Smooth muscle cell (in vitro differentiated cells): ENCODE data around the gene EVA1A. TPM values are rescaled to one million over a fixed set of nuclear protein-coding genes. Genes with fewer than 3 reads are reported as not detected.
A peak's percentile ranks its signal among the peaks of the same experiment; 100 is the strongest.

Source experiments
- DNase-seq: peaks from one replicate; lab custom pipeline; 2025; ENCODE audit not compliant: unreplicated experiment; lab: John Stamatoyannopoulos, UW
- H2AFZ ChIP-seq: fragments of 200-600 bp; sonication (generic); 2 replicates; pipeline ENCODE4 v1.6.0; 2016; ENCODE audit warnings: antibody characterized with exemption, low read depth, mild to moderate bottlenecking
- H3F3A ChIP-seq: fragments of 200-600 bp; sonication (generic); 2 replicates; pipeline ENCODE4 v1.6.0; 2017; ENCODE audit warnings: antibody characterized with exemption, low read depth
- H3K27ac ChIP-seq: fragments of 200-600 bp; sonication (generic); 2 replicates; pipeline ENCODE4 v1.5.1; 2016; ENCODE audit warnings: low read depth, mild to moderate bottlenecking
- H3K27me3 ChIP-seq: fragments of 200-600 bp; sonication (generic); 2 replicates; pipeline ENCODE4 v1.6.1; 2016; ENCODE audit warnings: low read depth, mild to moderate bottlenecking
- H3K36me3 ChIP-seq: fragments of 200-600 bp; sonication (generic); 2 replicates; pipeline ENCODE4 v1.5.1; 2016; ENCODE audit warnings: low read depth
- H3K4me1 ChIP-seq: fragments of 200-600 bp; sonication (generic); 2 replicates; pipeline ENCODE4 v1.5.1; 2016; ENCODE audit warnings: low read depth
- H3K4me2 ChIP-seq: fragments of 200-600 bp; sonication (generic); 2 replicates; pipeline ENCODE4 v1.6.0; 2016; ENCODE audit warnings: mild to moderate bottlenecking
- H3K4me3 ChIP-seq: fragments of 200-600 bp; sonication (generic); 2 replicates; pipeline ENCODE4 v1.5.1; 2016; ENCODE audit warnings: mild to moderate bottlenecking
- H3K79me2 ChIP-seq: fragments of 200-600 bp; sonication (generic); 2 replicates; pipeline ENCODE4 v1.6.0; 2016; ENCODE audit warnings: low read depth, mild to moderate bottlenecking
- H3K9ac ChIP-seq: fragments of 200-600 bp; sonication (generic); 2 replicates; pipeline ENCODE4 v1.6.0; 2016; ENCODE audit warnings: low read depth
- H3K9me3 ChIP-seq: fragments of 200-600 bp; sonication (generic); replicated peaks from 2 replicates; pipeline ENCODE4 v1.5.1; 2016; ENCODE audit warnings: low read depth
- H4K20me1 ChIP-seq: fragments of 200-600 bp; sonication (generic); 2 replicates; pipeline ENCODE4 v1.6.0; 2016; ENCODE audit warnings: low read depth
- WGBS: methylation state at CpG from one replicate; pipeline ENCODE4 v1.1.7; 2016; ENCODE audit warnings: low lambda C conversion rate; 5-methylcytosine and 5-hydroxymethylcytosine counted together
- polyA plus RNA-seq: library from polyadenylated mRNA; unstranded; fragments of >200 nt; fragmentation: Nextera tagmentation; extraction: Ambion mirVana; gene quantifications from 2 replicates; pipeline ENCODE4 v1.2.1, GENCODE V29; 2016
- total RNA-seq: library from RNA; depleted of rRNA; stranded (reverse); fragments of >200 nt; gene quantifications from 2 replicates; pipeline ENCODE4 v1.2.3, GENCODE V29; 2014
- TF ChIP-seq, protein P1 (sequence below): fragments of 200-600 bp; sonication (generic); IDR thresholded peaks from 2 replicates; pipeline ENCODE4 v1.5.1; 2017; ENCODE audit warnings: borderline replicate concordance, mild to moderate bottlenecking, antibody characterized with exemption; ENCODE audit not compliant: insufficient read depth, poor library complexity, severe bottlenecking

Gene EVA1A
- total and polyA plus RNA-seq, 2 experiments from 2014 or later, result 84.1 to 89.2 TPM

DNA sequence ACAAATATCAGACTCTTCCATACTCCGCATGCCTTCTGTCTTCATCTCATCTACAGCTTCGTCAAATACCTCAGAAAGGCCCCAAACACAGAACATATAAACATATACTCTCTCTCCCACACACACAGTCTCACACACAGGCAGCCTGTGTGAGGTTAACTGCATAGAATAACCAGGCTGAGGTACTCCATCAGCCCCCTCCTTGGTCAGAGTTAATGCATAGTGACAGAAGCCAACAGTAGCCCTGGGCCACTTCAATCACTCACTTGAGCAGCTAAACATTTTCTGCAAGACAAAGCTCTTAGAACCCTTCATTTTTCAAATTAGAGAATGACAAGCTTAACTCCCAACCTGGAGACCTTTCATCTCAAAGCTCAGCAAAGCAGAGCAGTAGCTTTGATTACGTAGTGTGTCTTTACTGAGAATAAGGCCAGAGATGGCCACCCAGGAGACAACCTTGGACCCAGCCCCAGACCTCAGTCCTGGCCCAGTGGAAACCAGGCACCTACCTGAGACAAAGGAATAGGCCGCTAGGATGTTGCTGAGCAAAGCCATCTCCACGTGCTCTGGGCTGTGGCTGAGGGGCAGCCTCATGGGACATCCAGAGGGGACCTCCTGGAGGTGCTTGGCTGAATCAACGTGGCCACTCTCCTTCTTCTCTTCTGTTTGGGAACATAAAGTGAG, 43.0 kb downstream of the EVA1A start:
- Histone ChIP-seq H3K36me3 (peaks cover 4% of the 10 kb centered on the region), H3F3A (no peaks in the 10 kb centered on the region), H3K27me3 (no peaks in the 10 kb centered on the region), H3K4me2 (no peak overlapping the region), H3K79me2 (peaks cover 3% of the 10 kb centered on the region), H2AFZ (no peak overlapping the region), H3K27ac (peak overlapping the region; percentile 36), H3K9me3 (peaks cover 4% of the 10 kb centered on the region), H4K20me1 (peaks cover 15% of the 10 kb centered on the region), H3K4me3 (no peak overlapping the region), H3K4me1 (no peaks in the 10 kb centered on the region), H3K9ac (no peak overlapping the region)
- no peak for DNase-seq
- TF ChIP-seq, protein P1, sequence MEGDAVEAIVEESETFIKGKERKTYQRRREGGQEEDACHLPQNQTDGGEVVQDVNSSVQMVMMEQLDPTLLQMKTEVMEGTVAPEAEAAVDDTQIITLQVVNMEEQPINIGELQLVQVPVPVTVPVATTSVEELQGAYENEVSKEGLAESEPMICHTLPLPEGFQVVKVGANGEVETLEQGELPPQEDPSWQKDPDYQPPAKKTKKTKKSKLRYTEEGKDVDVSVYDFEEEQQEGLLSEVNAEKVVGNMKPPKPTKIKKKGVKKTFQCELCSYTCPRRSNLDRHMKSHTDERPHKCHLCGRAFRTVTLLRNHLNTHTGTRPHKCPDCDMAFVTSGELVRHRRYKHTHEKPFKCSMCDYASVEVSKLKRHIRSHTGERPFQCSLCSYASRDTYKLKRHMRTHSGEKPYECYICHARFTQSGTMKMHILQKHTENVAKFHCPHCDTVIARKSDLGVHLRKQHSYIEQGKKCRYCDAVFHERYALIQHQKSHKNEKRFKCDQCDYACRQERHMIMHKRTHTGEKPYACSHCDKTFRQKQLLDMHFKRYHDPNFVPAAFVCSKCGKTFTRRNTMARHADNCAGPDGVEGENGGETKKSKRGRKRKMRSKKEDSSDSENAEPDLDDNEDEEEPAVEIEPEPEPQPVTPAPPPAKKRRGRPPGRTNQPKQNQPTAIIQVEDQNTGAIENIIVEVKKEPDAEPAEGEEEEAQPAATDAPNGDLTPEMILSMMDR, result no peak
- WGBS, result 83% methylated on average over 6 of the region's 6 CpGs

DNA sequence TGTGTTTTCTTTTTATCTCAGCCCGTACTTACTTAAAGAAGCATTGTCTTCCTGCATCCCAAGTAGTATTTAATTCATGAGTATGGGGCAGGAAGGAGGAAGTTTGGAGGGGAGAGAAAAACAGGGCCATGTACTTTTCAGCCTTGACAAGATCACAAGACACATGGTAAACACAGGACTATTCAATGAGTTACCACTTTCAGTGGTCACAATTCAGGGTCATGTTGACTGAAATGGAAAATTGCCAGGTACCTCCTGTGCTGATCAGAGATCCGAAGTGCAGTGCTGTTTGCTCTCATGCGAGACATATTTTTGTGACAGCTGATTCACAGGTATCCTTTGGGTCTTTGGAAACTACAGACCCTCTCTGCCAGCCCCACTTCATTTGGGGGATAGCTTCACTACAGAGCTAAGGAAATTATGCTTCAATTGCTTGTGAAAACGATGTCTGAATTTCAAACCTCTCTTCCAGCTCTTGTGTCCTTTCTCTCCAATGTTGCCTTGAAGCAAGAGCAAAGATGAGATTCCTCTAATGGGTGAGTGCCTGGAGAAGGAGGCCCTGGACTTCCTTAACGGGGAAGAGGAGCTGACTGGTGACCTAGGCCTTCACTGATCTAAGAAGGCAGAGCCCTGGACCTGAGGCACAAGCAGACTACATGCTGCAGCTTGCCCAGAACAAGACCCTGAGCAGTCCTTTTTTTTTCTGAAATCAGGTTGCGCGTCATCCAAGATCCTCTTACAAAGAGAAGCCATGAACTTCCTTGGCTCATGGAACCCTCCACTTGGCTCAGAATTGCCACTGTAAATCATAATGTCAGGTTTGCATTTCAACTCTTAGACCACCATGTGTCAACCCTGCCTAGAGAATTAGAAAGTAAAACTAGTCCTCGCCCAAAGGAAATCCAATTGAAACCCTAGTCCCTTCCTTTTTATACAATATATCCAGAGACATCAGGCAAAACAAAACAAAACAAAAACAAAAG, 44.1 kb downstream of the EVA1A start:
- Histone ChIP-seq H3K36me3 (peaks cover 9% of the 10 kb centered on the region), H4K20me1 (peaks cover 13% of the 10 kb centered on the region), H3K9ac (no peak overlapping the region), H3K4me3 (no peak overlapping the region), H2AFZ (no peak overlapping the region), H3K4me1 (no peaks in the 10 kb centered on the region), H3K4me2 (no peak overlapping the region), H3K9me3 (peaks cover 6% of the 10 kb centered on the region), H3K27ac (peak overlapping the region; percentile 44), H3K79me2 (peaks cover 3% of the 10 kb centered on the region), H3F3A (no peaks in the 10 kb centered on the region), H3K27me3 (no peaks in the 10 kb centered on the region)
- no peak for DNase-seq
- TF ChIP-seq, protein P1, result no peak
- WGBS, result 79% methylated on average over 8 of the region's 8 CpGs

DNA sequence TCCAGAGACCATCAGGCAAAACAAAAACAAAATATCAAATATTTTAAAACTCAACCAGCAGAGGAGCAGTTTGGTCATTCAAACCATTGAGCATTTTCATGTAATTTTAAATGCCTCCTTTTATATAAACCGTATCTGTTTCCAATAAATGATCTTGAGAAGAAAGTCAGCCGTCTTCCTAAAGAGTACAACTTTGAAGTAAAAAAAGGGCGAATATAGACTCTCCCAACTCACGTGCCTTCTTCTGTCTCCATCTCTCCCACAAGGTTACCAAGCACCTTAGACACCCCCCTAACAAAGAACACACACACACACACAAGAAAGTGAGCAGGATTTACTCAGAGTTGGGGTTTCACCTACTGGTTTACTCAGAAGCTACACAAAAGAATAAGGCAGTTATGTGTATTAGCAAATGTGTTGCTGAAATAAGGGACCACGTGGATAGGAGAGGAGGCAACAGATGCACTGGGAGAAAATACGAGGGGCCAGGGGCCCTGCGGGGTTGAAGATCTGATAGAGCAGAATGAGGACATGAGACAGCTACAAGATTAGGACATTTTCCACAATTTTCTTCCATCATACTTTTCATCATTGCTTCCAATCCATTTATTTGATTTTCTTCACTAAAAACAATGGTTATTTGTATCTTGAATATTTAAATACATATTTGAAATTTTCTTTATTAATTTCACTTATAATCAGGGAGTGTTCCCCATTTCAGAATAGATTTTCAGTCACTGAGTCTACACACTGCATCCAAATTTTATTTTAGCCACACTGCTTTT, 45.0 kb downstream of the EVA1A start:
- H3K4me3 ChIP-seq, result no peak overlapping the region
- H4K20me1 ChIP-seq, result peaks cover 5% of the 10 kb centered on the region
- no peak for DNase-seq
- H3K4me1 ChIP-seq, result no peaks in the 10 kb centered on the region
- H3K27me3 ChIP-seq, result no peaks in the 10 kb centered on the region
- H3K79me2 ChIP-seq, result peaks cover under 1% of the 10 kb centered on the region
- no peak overlapping the region for H3K4me2 ChIP-seq
- H3K9ac ChIP-seq, result no peak overlapping the region
- H3F3A ChIP-seq, result no peaks in the 10 kb centered on the region
- WGBS, result 95% methylated on average over 7 of the region's 7 CpGs
- peaks cover 6% of the 10 kb centered on the region for H3K9me3 ChIP-seq
- H3K27ac ChIP-seq, result peak overlapping the region; percentile 44
- peaks cover 9% of the 10 kb centered on the region for H3K36me3 ChIP-seq
- H2AFZ ChIP-seq, result no peak overlapping the region
- TF ChIP-seq, protein P1, result no peak
